Hepatocyte (in vitro differentiated cells): ENCODE results near the gene JAM2.

ENCODE experiments used
- EZH2 ChIP-seq: fragments of 200-600 bp; sonication (generic); IDR thresholded peaks from 2 replicates; pipeline ENCODE4 v1.6.1; 2016; ENCODE audit warnings: antibody characterized with exemption, mild to moderate bottlenecking, borderline replicate concordance
- TF ChIP-seq, protein P1 (sequence below): fragments of 200-600 bp; sonication (generic); IDR thresholded peaks from 2 replicates; pipeline ENCODE4 v1.5.1; 2016; ENCODE audit warnings: antibody characterized with exemption, mild to moderate bottlenecking; ENCODE audit not compliant: poor library complexity

- TF ChIP-seq, protein P1, sequence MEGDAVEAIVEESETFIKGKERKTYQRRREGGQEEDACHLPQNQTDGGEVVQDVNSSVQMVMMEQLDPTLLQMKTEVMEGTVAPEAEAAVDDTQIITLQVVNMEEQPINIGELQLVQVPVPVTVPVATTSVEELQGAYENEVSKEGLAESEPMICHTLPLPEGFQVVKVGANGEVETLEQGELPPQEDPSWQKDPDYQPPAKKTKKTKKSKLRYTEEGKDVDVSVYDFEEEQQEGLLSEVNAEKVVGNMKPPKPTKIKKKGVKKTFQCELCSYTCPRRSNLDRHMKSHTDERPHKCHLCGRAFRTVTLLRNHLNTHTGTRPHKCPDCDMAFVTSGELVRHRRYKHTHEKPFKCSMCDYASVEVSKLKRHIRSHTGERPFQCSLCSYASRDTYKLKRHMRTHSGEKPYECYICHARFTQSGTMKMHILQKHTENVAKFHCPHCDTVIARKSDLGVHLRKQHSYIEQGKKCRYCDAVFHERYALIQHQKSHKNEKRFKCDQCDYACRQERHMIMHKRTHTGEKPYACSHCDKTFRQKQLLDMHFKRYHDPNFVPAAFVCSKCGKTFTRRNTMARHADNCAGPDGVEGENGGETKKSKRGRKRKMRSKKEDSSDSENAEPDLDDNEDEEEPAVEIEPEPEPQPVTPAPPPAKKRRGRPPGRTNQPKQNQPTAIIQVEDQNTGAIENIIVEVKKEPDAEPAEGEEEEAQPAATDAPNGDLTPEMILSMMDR: no peak
- no peak for TF ChIP-seq EZH2
Measured at GRCh38 chr21:25735646-25736597, 96.9 kb downstream of the JAM2 start.
